Naive B cell (primary cell): ENCODE results near the gene ACVR1. TPM values are rescaled to one million over a fixed set of nuclear protein-coding genes. Genes with fewer than 3 reads are reported as not detected.

Source experiments
- ATAC-seq, 2 donors: fragments of 150-1000 bp; cut with Tn5 transposase; 2 replicates each; pipeline ENCODE4 v1.10.0; 2021; ENCODE audit warnings: low read depth in 2 of 2, mild to moderate bottlenecking in 2 of 2, moderate library complexity in 2 of 2
- DNase-seq: peaks from one replicate; pipeline ENCODE4 v3.0.0; 2022
- H3K27ac Mint-ChIP-seq, 6 donors: one replicate each; pipeline ENCODE4 v1.8.0; 2020 to 2022; ENCODE audit warnings: mild to moderate bottlenecking in 6 of 6, mixed read lengths in 6 of 6, moderate library complexity in 5 of 6, inconsistent platforms in 2 of 6
- H3K27me3 Mint-ChIP-seq, 3 donors: one replicate each; pipeline ENCODE4 v1.8.0; 2021 to 2022; ENCODE audit warnings: mixed read lengths in 3 of 3, mild to moderate bottlenecking in 1 of 3
- H3K36me3 Mint-ChIP-seq, 2 donors: one replicate each; pipeline ENCODE4 v1.8.0; 2020 to 2022; ENCODE audit warnings: mixed read lengths in 2 of 2, inconsistent platforms in 1 of 2, mild to moderate bottlenecking in 1 of 2
- H3K4me1 Mint-ChIP-seq, 3 donors: one replicate each; pipeline ENCODE4 v1.8.0; 2020 to 2022; ENCODE audit warnings: mixed read lengths in 3 of 3, inconsistent platforms in 1 of 3, mild to moderate bottlenecking in 1 of 3, moderate library complexity in 1 of 3
- H3K4me3 Mint-ChIP-seq, 8 donors: one replicate each; pipeline ENCODE4 v1.8.0; 2020 to 2022; ENCODE audit warnings: mild to moderate bottlenecking in 8 of 8, mixed read lengths in 8 of 8, moderate library complexity in 8 of 8, inconsistent platforms in 2 of 8
- H3K9me3 Mint-ChIP-seq, 7 donors: one replicate each; pipeline ENCODE4 v1.8.0; 2020 to 2022; ENCODE audit warnings: mixed read lengths in 7 of 7, mild to moderate bottlenecking in 5 of 7, inconsistent platforms in 2 of 7, moderate library complexity in 1 of 7
- polyA plus RNA-seq, 6 donors: library from polyadenylated mRNA; unstranded; fragments of 300-500 nt; fragmentation: Illumina TruSeq; gene quantifications; one replicate each; pipeline ENCODE4 v1.2.3, GENCODE V29; 2021; ENCODE audit warnings: low read depth in 6 of 6

The ACVR1 gene
- polyA plus RNA-seq, 6 donors from 2014 or later: 1.1 to 2.8 (median 1.6) TPM; not detected in 1

DNA sequence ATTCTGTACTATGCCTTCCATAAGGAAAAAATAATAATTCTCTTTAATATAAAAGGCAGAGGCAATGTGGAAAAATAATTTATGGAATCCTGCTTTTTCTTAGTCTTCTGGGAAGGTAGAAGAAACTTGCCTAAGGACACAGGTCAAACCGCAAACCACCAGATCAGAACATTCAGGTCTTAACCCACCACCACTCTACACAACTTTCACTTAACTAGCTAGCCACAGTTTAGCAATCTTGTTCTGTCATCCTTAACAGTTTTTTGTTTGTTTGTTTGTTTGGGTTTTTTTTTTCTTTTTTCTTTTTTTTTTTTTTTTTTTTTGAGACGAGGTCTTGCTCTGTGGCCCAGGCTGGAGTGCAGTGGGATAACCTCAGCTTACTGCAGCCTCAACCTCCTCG, 70.6 kb downstream of the ACVR1 start:
- H3K4me1 Mint-ChIP-seq: no peaks in the 10 kb centered on the region
- H3K27ac Mint-ChIP-seq: no peak overlapping the region
- ATAC-seq (no peak), DNase-seq (no peak)
- no peak overlapping the region for H3K4me3 Mint-ChIP-seq
- peaks cover 0 to 7% of the 10 kb centered on the region in 2 donors for H3K36me3 Mint-ChIP-seq
- H3K27me3 Mint-ChIP-seq: no peaks in the 10 kb centered on the region
- no peaks in the 10 kb centered on the region for H3K9me3 Mint-ChIP-seq

DNA sequence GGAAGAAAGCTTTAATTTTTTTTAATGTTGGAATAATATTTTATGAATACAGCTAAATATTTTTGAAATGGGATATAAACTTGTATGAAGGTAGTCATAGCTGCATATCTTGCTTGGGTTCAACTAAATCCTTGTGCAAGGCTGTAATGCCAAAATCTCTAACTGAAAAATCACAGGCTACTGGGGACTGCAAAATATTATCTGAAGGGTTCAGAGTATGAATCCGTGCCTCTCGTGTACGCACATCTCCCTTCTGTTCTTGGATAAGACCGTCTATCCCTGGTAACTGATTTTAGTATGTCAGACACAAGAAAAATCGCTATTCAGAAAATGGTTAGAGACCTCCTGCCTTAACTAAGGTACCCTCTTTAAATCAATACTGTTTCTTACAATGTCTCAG, 71.8 kb downstream of the ACVR1 start:
- Mint-ChIP-seq H3K9me3 (no peaks in the 10 kb centered on the region), H3K4me3 (no peak overlapping the region), H3K27me3 (no peaks in the 10 kb centered on the region), H3K4me1 (no peaks in the 10 kb centered on the region), H3K36me3 (peaks cover 0 to 3% of the 10 kb centered on the region in 2 donors), H3K27ac (no peak overlapping the region)
- ATAC-seq: no peak
- no peak for DNase-seq

DNA sequence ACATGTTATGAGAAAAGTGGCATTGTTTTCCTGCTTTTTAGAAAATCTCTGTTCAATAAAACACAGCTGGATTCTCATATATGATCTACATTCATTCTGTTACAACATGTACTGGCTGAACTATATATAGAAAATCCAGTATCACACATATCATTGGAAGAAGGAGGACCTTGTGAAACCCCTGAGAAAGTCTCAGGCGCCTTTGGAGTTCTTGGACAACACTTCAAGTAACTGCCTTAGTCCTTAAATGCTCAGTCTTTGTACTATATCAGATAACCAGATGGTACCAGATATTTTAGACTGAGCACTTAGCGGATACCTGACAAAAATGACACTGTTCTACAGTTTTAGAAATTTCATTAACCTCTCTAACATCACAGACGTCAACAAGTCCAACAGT, 72.2 kb downstream of the ACVR1 start:
- DNase-seq: no peak
- Mint-ChIP-seq H3K9me3 (no peaks in the 10 kb centered on the region), H3K27ac (no peak overlapping the region), H3K27me3 (no peaks in the 10 kb centered on the region), H3K4me3 (no peak overlapping the region), H3K36me3 (no peaks in the 10 kb centered on the region), H3K4me1 (no peaks in the 10 kb centered on the region)
- no peak for ATAC-seq

DNA sequence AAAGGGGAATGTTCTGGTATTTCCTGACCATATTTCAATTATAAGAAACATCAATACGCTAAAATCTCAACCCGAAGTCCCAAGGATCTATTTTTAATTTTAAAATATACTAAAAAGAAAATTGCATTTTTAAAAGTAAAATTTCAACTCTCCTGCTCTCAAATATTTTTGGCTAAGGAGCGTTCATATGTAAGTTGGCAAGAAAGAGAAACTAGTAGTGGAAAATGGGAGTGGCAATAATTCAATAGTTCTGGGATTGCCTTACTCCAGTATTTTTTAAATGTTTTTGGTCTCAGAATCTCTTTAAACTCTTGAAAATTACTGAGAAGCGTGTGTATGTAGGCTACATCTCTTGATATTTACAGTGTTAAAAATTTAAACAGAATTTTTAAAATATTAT, 72.7 kb downstream of the ACVR1 start:
- DNase-seq: no peak
- no peak for ATAC-seq
- Mint-ChIP-seq H3K4me3 (no peak overlapping the region), H3K36me3 (no peaks in the 10 kb centered on the region), H3K4me1 (no peaks in the 10 kb centered on the region), H3K27ac (no peak overlapping the region), H3K9me3 (no peaks in the 10 kb centered on the region), H3K27me3 (no peaks in the 10 kb centered on the region)

DNA sequence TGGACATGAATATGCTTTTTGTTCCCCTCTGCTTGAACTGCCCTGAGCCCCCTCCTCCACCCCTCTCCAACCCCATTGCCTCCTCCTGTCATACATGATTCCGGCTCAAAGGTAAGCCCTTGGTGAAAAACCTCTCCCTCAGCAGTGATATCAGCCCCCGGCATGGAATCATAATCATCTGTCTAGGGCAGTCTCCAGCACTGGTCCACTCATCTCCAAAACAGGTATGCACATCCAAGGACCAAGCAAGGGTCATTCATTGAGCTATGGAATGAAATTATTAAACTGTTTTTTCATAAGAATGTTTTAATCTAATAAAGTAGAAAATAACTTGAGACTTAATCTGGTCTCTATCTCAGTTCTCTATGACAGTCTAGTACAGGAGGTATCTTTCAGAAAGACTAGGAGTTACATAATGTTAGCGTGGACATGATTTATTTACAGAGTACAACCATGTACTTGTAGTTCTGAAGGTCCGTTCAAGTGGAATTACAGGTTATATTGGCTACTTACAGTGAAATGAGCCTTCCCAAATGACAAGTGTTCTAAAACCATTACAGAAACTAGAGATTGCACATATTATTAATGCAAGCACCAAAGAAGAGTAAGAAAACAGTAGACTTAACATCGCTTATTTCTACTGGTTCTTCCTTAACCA, 75.2 kb downstream of the ACVR1 start:
- DNase-seq: no peak
- peaks cover 0 to 5% of the 10 kb centered on the region in 2 donors for H3K36me3 Mint-ChIP-seq
- H3K4me3 Mint-ChIP-seq: no peak overlapping the region
- no peak for ATAC-seq
- peak overlapping the region in 1 of 6 donors; percentile 4 for H3K27ac Mint-ChIP-seq
- H3K4me1 Mint-ChIP-seq: no peaks in the 10 kb centered on the region
- no peaks in the 10 kb centered on the region for H3K9me3 Mint-ChIP-seq
- H3K27me3 Mint-ChIP-seq: no peaks in the 10 kb centered on the region

DNA sequence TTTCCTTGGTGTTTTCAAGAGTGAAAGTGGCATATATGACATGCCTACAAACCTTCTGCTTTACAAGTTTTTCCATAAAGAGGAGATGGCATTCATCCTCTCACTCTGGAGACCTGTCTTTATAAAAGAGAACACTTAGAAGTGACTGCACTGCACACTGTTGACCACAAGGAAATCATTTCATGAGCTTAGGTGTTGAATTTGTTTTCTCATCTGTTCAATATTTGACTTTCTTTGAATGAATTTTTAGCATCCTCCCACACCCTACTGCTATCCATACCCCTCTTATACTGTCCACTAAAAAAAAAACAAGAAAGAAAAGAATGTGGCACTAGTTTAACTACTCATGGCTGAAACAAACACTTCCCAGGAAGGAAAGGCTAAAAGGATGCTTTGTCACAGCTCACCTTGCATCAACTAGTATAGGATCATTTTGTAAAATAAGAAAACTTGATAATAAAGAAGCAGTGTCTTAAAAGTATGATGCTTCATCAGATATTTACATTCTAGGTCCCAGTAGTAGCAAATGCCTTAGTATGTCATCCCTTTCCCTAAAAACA, 83.0 kb downstream of the ACVR1 start:
- no peak for ATAC-seq
- Mint-ChIP-seq H3K4me3 (no peak overlapping the region), H3K4me1 (no peaks in the 10 kb centered on the region), H3K9me3 (no peaks in the 10 kb centered on the region), H3K27me3 (no peaks in the 10 kb centered on the region), H3K27ac (peak overlapping the region in 1 of 6 donors; percentile 19), H3K36me3 (peaks cover 0 to 12% of the 10 kb centered on the region in 2 donors)
- DNase-seq: no peak

DNA sequence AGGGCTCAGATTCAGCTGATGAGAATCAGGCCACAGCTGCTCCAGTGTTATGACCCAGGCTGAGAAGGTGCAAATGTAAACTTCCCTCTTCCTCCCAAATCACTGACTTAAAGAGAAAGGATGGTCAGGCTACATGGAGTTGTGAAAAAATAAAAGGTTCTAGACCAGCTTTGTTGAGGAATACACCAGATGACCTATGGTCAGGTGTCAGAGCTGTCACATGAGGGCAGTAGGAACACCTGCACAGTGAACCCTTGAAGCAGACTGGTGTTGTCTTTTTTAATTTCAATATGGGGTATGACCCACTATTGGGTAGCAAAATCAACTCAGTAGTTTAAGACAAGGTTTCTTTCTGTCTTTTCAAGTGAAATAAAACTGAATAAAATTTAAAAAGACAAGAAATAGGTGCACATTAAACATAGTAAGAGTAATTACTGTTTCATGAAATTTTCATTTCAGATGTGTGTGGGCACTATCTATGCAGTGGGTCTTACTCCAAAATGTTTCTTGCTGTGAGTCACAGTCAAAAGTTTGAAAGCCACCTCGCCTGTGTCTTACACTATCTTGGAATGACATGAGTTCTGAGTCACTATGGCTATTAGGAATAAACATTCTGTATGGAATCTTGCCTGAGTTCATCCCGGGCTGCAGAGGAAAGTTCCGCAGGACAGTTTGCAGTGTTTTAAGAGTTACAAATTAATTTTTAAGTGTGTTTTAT, 83.6 kb downstream of the ACVR1 start:
- no peak for ATAC-seq
- no peak for DNase-seq
- no peak overlapping the region for H3K4me3 Mint-ChIP-seq
- H3K36me3 Mint-ChIP-seq: peaks cover 0 to 9% of the 10 kb centered on the region in 2 donors
- no peaks in the 10 kb centered on the region for H3K4me1 Mint-ChIP-seq
- H3K27ac Mint-ChIP-seq: no peak overlapping the region
- H3K9me3 Mint-ChIP-seq: no peaks in the 10 kb centered on the region
- no peaks in the 10 kb centered on the region for H3K27me3 Mint-ChIP-seq

DNA sequence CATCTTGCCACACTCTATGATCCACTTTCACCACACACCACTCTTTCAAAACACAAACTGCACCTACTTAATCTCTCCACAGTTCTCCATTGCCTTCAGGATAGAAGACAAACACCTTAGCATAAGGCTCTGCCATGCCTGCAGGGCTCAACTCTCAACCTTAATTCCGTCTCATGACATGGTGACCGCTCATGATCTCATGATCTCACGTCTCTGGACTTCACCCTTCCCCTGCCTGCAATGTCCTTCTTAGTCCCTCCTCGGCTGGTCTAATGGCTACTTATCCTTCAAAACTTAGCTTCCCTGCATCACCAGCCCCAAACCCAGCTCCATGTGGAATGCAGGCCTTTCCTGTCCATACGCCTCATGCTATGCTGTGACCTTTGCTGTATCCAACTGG, 85.3 kb downstream of the ACVR1 start:
- Mint-ChIP-seq H3K9me3 (no peaks in the 10 kb centered on the region), H3K27me3 (no peaks in the 10 kb centered on the region), H3K36me3 (peaks cover 0 to 9% of the 10 kb centered on the region in 2 donors), H3K27ac (no peak overlapping the region), H3K4me1 (no peaks in the 10 kb centered on the region), H3K4me3 (no peak overlapping the region)
- ATAC-seq (no peak), DNase-seq (no peak)

DNA sequence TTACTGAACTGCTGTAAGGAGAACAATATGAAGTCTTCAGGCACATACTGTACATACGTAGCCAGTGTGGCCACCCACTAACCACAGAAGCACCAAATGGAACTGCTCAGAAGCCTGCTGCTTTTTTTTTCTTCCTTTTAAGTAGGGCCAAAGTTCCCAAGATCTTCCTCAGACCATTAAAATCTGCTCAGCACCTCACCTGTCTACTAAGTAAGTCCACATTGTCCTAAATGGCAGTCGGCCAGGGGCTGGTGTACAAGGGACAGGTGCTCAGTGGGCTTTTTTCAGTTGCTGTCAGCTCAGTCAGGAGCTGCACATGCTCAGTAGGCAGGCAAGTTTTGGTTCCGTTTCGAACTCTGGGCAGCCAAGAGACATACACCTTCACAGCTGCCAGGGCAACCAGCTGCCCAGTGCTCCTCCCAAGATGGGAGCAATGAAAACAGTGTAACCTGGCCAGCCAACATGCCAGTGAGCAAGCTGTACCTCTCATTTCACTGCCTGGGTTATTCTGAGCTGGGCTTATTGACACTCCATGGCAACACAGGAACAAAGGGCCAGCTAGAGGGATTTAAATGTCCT, 86.1 kb downstream of the ACVR1 start:
- H3K27ac Mint-ChIP-seq: no peak overlapping the region

DNA sequence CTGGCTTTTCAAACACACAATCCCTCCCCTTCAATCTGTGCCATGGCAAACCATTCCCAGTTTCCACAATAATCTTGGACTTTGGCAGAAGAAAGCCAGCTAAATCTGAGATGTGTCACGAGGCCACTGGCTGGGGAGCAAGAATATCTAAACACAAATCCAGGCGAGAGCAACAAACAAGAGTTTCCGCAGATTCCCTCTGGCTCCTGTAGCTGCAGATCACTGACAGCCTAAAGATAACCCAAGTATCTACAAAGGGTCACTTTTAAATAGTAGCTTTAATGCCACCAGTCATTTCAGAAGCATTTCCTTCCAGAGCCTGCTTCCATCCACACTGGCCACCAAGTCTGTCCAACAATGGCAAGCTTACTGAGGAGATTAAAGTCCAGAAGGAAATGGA, 86.9 kb downstream of the ACVR1 start:
- Mint-ChIP-seq H3K4me3 (no peak overlapping the region), H3K4me1 (no peaks in the 10 kb centered on the region), H3K27ac (peak overlapping the region in 1 of 6 donors; percentile 53), H3K9me3 (no peaks in the 10 kb centered on the region), H3K27me3 (no peaks in the 10 kb centered on the region), H3K36me3 (peaks cover 0 to 9% of the 10 kb centered on the region in 2 donors)
- ATAC-seq (no peak), DNase-seq (no peak)

More for the DNA sequence above, 86.1 kb downstream of the ACVR1 start:
- ATAC-seq (no peak), DNase-seq (no peak)
- Mint-ChIP-seq H3K4me3 (no peak overlapping the region), H3K36me3 (peaks cover 0 to 9% of the 10 kb centered on the region in 2 donors), H3K9me3 (no peaks in the 10 kb centered on the region), H3K4me1 (no peaks in the 10 kb centered on the region), H3K27me3 (no peaks in the 10 kb centered on the region)

DNA sequence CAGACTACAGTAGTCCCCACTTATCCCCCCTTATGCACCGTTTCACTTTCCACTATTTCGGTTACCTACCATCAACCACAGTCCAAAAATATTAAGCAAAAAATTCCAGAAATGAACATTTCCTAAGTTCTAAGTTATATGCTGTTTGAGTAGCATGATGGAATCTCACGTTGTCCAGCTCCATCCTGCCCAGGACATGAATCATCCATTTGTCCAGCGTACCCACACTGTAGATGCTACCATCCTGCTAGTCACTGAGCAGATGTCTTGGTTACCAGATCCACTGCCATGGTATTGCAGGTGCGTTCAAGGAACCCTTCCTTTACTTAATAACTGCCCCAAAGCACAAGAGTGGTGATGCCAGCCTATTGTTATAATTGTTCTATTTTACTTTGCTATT, 87.9 kb downstream of the ACVR1 start:
- no peaks in the 10 kb centered on the region for H3K27me3 Mint-ChIP-seq
- no peaks in the 10 kb centered on the region for H3K9me3 Mint-ChIP-seq
- no peak overlapping the region for H3K4me3 Mint-ChIP-seq
- H3K4me1 Mint-ChIP-seq: no peaks in the 10 kb centered on the region
- ATAC-seq: no peak
- peaks cover 0 to 5% of the 10 kb centered on the region in 2 donors for H3K36me3 Mint-ChIP-seq
- H3K27ac Mint-ChIP-seq: peak overlapping the region in 1 of 6 donors; percentile 11
- no peak for DNase-seq

DNA sequence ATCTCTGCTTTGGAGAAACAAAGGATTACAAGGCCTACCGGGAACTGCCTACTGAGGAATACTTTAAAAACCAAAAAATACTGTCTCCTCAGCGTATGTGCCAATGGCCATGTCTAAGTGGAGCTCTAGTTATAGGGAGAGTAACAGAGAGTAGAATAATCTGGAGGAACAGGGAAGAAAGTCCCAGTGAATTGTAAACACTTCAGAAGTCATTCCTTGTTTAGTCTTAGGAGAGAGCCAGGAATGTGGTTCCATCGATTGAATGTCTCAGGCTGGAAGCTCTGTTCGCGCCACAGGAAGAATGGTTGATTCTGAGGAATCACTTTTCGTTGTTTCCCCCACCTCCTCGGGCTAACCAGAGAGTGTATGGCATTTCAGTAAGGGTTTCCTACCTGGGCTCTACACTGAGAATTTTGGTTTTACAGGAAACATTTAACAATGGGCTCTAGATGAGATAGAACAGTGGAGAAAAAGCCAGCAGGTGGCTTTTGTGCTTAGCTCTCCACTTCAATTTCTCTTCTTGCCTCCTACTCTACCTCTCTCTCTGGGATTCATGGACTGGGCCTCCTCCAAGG, 88.7 kb downstream of the ACVR1 start:
- Mint-ChIP-seq H3K4me1 (no peaks in the 10 kb centered on the region), H3K27ac (no peak overlapping the region), H3K9me3 (no peaks in the 10 kb centered on the region), H3K4me3 (no peak overlapping the region), H3K27me3 (no peaks in the 10 kb centered on the region), H3K36me3 (peaks cover 0 to 4% of the 10 kb centered on the region in 2 donors)
- DNase-seq (no peak), ATAC-seq (no peak)

DNA sequence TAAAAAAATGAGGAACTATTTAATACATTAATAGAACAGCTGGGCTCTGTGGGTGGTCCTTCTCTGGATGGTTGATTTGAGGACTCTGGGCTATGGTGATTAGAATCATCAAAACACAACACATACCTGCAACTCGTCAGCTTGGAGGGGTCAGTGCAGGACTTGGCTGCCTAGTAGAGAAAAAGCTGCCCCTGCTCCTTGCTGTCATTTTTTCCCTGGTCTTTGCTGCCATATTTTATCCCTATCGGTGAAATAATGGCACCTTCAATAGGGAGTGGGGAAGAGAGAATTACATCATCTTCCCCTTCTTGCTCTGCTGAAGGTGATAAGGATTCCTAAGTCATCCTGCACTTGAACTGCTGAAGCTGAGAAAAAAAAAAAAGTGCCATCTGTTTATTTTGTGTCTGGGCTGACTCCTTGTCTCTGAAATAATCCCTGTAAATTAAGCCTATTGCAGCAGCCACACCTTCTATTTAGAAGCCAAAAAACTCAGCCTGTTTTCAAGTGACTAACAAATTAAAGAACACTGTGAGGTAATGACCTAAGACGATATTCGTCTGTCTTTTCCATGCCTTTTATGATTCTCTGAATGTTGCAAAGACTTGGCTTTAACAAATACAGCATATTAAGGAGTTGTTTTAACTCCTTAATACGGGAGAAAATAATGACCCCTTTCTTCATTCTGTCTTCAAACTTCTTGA, 89.3 kb downstream of the ACVR1 start:
- Mint-ChIP-seq H3K36me3 (peaks cover 0 to 4% of the 10 kb centered on the region in 2 donors), H3K27me3 (no peaks in the 10 kb centered on the region), H3K27ac (no peak overlapping the region), H3K4me3 (no peak overlapping the region), H3K9me3 (no peaks in the 10 kb centered on the region), H3K4me1 (no peaks in the 10 kb centered on the region)
- ATAC-seq: no peak
- no peak for DNase-seq
